ENCODE data around the gene CAMK2B.

Gene CAMK2B

GRCh38 chr7:44280993-44281721 lies 44.2 kb downstream of the CAMK2B start:
- intact Hi-C loops (cut with DNase I), result no loop called here
- peak in 35 of 42 donors; percentile 1 to 66 (median 18) for DNase-seq

- DNase-seq, result peak in 38 of 42 donors; percentile 12 to 83 (median 54)
- intact Hi-C loops (cut with DNase I), result no loop called here
These were observed 44.8 kb downstream of the CAMK2B start for GRCh38 chr7:44280636-44280992.

GRCh38 chr7:44279731-44280505 lies 45.5 kb downstream of the CAMK2B start:
- intact Hi-C loops (cut with DNase I), result no loop called here
- peak in 34 of 42 donors; percentile 0 to 41 (median 8) for DNase-seq

GRCh38 chr7:44279286-44279685 lies 46.1 kb downstream of the CAMK2B start:
- peak in 32 of 42 donors; percentile 0 to 39 (median 6) for DNase-seq
- intact Hi-C loops (cut with DNase I), result no loop called here

DNA sequence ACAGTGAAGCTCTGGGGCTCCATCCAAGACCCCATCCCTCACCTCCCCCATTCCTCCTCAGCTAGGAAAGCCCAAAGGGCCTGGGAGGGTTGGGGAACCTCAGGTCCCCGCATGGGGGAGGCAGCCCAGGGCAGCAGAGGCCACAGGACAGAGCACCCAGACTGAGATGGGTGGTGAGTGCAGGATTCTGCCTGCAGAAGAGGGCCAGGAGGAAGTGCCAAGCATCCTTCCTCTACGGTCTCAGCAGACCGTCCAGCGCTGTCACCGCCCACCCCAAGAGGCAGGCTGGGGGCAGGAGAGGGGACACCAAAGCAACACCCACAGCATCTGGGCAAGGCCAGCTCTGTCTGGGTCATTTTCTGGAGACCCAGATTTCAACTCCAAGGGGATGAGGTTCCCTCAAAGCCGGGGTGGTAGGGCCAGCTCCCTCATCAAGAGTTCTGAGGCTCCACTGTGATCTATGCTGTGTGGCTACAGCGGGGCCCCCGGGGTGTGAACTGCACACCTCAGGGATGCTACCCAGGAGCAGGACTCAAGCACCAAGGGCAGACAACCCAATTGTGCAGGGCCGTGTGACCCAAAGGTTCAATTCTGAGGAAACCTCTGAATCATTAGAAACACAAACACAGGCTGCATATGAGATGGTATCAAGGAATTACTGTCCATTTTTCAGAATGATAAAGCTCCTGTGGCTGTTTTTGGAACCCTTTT lies 46.8 kb downstream of the CAMK2B start:
- peak in 30 of 42 donors; percentile 0 to 36 (median 7) for DNase-seq
- intact Hi-C loops (cut with DNase I), result no loop called here

DNA sequence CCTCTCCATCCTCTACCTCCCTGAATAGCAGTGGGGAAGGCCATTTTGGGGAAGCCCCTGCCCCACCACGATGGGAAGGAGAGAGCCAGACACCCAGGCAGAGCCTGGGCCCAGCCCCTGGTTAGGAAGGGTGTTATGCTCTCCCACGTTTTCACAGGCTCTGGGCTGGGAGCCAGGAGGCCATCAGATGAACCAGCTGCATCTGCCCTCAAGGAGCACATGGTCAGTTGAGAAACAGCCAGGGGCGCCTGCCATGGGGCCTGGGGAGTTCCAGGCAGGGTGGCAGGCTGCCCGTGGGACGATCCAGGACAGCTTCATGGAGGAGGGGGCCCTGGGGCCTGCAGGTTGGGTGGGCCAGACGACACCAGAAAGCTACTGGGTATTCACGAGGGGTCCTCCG lies 47.5 kb downstream of the CAMK2B start:
- DNase-seq, result peak in 27 of 42 donors; percentile 0 to 46 (median 12)
- intact Hi-C loops (cut with DNase I), result no loop called here

DNA sequence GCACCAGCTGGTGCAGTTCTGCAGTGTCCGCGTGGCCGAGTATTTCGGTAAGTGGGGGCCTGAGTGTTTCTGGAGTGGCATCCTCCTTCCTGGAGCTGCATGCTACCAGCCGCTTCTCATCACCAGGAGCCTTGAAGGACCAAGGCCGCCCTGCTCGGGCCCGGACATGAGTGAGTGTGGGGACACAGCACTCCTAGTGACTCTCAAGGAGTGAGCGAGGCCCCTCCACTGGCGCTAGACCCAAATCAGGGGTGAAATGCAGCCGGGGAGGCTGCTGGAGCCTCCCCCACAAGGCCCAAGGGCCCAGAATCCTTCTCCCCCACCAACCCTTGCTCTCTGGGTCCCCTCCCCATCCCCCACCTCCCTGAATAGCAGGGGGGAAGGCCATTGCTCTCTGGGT lies 48.0 kb downstream of the CAMK2B start:
- peak in 22 of 42 donors; percentile 1 to 43 (median 10) for DNase-seq

DNA sequence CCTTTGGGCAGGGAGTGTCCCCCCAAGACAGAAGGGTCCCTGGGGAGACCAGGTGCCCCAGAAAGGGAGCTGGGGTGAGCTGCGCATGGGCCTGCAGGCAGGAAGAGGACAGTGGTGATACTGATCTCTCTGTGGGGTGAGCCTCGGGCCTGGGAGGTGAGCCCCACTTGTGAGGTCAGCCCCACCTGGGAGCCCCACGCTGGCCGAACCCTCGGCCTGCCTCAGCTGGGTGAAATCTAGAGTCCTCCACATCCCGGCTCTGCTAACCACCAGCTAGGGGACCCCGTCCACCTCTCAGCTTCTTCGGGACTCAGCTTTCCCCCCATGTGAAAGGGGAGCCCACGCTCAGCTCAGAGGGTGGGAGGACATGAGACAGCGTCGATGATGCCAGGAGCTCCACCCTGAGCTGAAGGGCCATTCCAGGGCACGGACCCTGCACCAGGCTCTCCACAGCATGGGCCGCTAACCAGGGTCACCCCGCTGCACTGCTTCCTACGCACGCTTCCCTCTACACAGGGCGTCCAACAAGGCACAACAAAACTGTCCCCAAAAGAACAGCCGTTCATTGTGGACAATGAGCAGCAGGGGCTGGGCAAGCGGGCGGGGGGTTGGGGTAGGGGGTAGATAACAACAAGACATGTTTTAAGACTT lies 48.7 kb downstream of the CAMK2B start:
- intact Hi-C loops (cut with DNase I), result no loop called here
- peak in 19 of 42 donors; percentile 16 to 72 (median 48) for DNase-seq

More for the DNA sequence above, 48.0 kb downstream of the CAMK2B start:
- intact Hi-C loops (cut with DNase I), result no loop called here

DNA sequence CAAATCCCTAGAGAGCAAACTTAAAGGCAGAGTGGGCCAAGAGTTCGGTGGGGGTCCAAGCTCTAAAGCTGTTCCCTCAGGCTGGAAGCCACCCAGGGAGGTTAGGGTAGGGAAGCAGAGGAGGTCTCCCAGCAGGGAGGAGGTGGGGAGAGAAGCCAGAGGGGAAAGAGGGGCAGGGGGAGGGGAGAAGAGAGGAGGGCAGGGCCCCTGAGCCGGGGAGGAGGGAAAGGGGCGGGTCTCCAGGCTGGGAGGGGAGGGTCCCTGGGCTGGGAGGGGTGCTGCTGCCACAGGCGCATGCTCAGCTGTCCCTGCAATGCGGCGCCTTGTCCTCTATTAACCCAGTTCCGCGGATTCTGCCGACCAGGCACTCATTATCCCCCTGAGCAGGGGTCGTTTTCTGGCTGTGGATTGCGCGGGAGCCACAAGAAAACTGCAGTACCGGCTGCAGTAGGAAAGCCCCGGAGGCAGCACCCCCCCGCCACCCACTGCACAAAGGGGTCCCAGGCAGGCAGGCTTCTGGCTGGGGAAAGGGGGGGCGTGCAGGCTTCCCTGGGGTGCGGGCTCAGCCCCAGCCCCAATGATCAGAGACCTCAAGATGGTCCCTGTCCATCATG lies 49.3 kb downstream of the CAMK2B start:
- intact Hi-C loops (cut with DNase I), result no loop called here
- peak in 11 of 42 donors; percentile 24 to 65 (median 41) for DNase-seq

DNA sequence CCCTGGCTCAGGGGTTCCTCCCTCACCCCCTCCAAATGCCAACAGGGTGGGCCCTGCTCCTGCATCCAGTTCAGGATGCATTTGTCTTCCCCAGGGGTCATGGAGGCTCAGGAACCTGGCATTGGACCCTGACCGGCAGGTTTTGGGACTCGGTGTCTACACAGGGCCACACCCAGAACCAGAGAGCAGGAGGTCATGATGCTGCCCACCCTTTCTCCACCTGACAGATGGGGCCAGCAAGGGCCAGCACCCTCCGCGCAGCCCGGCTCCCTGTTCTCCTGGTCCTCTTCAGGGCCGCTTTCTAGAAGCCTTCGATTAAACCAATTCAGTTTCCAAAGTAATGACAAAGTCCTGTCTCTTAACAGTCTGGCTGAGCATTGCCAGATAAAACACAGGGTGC lies 50.2 kb downstream of the CAMK2B start:
- intact Hi-C loops (cut with DNase I), result no loop called here
- DNase-seq, result peak in 1 of 42 donors; percentile 1

DNA sequence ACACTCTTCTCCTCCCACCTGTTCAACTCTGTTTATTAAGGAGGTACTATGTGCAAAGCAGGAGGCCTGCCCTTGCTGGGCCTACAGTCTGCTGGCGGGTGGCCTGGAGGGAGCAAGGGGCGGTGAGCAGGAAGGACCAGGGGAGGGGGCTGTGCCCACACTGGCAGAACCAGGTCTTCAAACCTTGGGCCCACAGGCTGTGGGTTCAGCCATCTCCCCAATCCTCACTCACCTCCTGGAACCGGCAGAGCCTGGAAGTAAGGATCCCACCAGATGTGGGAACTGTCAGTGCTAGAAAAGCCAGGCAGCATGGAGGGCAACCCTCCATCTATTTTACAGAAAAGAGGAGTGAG lies 50.8 kb downstream of the CAMK2B start:
- intact Hi-C loops (cut with DNase I), result no loop called here
- DNase-seq, result peak in 1 of 42 donors; percentile 1

DNA sequence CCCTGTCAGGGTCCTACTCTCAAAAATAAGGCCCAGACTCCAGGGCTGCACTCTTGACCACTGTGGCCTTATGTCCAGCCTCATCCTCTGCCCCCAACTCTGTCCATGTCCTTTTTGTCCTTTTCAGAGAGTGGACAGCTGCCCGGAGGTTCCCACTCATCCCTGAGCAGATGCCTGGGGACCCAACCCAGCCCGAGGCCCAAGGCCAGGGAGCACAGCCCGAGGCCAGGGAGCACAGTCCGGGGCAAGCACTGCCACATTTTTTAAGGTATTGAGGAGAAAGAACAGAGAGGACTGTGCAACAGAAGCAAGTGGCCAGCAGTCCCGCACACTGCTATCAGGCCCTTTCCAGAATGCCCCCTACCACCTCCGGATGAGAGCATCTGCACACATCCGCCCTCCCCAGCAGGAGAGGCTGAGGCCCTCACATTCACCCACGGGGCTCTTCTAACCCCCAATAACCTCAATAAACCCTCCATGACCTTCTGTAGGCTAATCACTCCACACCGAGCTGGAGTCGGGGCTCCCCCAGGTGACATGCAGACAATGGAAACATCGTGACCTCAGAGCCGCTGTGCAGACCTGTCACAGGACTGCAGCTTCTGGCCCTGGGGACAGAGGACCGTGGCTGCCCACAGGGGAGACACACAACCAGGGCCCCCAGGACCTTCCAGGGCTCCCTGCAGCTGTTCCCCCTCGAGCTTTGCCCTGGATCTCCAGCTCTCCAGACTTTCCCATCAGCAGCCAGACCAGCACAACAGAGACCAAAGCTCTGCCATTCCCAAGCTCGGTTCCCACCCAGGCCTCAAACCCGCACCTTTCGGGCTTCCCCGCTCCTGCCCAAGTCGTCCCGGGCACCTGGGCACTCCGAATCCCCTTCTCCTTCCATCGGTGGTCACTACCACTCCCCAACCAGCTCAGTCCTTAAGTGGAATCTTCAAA lies 51.4 kb downstream of the CAMK2B start:
- no peak for DNase-seq
- intact Hi-C loops (cut with DNase I), result no loop called here

DNA sequence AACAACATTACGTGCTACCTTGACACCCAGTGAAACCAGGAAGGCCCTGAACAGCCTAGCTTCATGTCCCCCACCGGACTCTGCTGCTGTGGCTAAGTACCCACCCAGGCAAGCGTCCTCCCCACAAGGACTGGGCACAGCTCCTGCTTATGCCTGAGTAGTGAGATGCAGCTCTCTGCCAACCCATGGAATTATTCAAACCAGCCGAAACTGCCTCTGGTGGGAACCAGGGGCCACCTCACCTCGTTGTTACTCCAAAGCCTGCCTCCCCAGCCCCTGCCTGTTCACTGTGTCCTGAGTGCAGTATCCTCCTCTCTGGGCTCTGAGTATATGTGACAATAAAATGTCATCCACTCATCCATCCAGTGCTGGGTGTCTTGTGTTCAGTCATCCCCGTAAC lies 52.4 kb downstream of the CAMK2B start:
- DNase-seq, result peak in 1 of 42 donors; percentile 32
- intact Hi-C loops (cut with DNase I), result no loop called here

DNA sequence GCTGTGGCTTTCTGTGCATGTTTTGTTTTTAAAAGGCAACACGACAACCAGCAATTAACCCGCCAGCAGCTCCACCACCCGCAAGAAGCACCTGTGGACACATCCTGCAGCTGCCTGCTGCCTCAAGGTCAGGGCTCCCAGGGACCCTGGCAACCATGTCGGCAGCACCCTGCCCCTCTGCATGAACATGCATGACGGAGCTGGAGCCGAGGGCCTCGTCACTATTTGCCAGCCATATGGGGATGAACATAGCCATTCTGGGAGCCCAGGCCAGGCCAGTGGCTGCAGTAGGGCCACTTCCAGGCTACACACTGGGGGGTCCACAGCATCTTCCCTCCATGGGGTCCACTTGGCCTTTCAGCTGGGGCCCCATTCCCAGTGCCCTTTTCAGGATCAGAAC lies 52.9 kb downstream of the CAMK2B start:
- intact Hi-C loops (cut with DNase I), result no loop called here
- DNase-seq, result no peak

GRCh38 chr7:44269943-44270493 lies 55.4 kb downstream of the CAMK2B start:
- DNase-seq, result no peak
- intact Hi-C loops (cut with DNase I), result no loop called here

GRCh38 chr7:44269417-44269816 lies 56.0 kb downstream of the CAMK2B start:
- peak in 28 of 42 donors; percentile 24 to 81 (median 57) for DNase-seq
- intact Hi-C loops (cut with DNase I), result no loop called here

DNA sequence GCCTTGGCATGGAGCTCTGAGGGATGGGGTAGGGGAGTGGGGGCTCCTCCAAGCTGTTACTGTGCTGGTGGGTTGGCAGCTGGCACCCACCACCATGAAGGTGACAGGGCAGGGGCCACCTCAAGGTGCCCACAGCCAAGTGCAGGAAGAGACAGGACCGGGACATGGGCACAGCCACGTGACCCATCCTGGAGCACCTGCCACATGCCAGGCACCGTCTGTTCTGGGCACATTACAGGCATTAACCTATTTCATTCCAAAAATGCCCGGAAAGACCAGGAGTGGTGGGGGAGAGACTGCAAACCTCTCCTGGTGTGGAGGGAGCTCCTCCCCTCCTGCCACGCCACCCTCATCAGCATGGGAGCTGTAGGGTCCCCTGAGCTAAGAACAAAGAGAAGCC lies 56.7 kb downstream of the CAMK2B start:
- intact Hi-C loops (cut with DNase I), result no loop called here
- DNase-seq, result no peak

Measured in head of caudate nucleus (tissue), 42 donors.